ENCODE measurements around the gene TBCD.

Gene TBCD

GRCh38 chr17:82935966-82936767 is 184.3 kb downstream of the TBCD start:
- H3K27ac ChIP-seq = no peak overlapping the region
- DNase-seq (ENCODE audit: low spot score) = peak; percentile 17
- H3K4me3 ChIP-seq = no peak overlapping the region
- TF ChIP-seq, protein P1, sequence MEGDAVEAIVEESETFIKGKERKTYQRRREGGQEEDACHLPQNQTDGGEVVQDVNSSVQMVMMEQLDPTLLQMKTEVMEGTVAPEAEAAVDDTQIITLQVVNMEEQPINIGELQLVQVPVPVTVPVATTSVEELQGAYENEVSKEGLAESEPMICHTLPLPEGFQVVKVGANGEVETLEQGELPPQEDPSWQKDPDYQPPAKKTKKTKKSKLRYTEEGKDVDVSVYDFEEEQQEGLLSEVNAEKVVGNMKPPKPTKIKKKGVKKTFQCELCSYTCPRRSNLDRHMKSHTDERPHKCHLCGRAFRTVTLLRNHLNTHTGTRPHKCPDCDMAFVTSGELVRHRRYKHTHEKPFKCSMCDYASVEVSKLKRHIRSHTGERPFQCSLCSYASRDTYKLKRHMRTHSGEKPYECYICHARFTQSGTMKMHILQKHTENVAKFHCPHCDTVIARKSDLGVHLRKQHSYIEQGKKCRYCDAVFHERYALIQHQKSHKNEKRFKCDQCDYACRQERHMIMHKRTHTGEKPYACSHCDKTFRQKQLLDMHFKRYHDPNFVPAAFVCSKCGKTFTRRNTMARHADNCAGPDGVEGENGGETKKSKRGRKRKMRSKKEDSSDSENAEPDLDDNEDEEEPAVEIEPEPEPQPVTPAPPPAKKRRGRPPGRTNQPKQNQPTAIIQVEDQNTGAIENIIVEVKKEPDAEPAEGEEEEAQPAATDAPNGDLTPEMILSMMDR (IDR thresholded peaks at IDR 0.05) = no peak

DNA sequence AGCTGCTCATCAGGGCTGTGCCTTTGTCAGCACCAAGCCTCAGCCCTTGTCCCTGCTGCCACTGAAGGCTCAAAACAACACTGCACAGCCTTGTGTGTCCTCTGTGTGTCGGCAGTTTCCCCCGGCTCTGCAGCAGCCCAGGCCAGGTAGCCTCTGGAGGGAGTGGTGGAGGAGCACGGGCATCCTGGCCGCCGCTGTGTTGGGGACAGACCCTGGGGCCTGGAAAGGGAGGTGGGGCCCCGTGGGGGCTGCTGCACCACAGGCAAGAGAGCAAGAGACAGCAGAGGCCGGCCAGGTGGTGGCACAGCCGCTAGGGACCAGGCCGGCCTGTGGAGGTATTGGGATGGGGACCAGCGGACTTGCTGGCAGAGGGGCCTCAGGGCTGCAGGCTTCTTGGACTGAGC is 184.9 kb downstream of the TBCD start:
- Histone ChIP-seq H3K4me3 (no peak overlapping the region), H3K27ac (no peak overlapping the region)
- TF ChIP-seq, protein P1 (IDR thresholded peaks at IDR 0.05) = no peak
- peak; percentile 57 for DNase-seq (ENCODE audit: low spot score)

DNA sequence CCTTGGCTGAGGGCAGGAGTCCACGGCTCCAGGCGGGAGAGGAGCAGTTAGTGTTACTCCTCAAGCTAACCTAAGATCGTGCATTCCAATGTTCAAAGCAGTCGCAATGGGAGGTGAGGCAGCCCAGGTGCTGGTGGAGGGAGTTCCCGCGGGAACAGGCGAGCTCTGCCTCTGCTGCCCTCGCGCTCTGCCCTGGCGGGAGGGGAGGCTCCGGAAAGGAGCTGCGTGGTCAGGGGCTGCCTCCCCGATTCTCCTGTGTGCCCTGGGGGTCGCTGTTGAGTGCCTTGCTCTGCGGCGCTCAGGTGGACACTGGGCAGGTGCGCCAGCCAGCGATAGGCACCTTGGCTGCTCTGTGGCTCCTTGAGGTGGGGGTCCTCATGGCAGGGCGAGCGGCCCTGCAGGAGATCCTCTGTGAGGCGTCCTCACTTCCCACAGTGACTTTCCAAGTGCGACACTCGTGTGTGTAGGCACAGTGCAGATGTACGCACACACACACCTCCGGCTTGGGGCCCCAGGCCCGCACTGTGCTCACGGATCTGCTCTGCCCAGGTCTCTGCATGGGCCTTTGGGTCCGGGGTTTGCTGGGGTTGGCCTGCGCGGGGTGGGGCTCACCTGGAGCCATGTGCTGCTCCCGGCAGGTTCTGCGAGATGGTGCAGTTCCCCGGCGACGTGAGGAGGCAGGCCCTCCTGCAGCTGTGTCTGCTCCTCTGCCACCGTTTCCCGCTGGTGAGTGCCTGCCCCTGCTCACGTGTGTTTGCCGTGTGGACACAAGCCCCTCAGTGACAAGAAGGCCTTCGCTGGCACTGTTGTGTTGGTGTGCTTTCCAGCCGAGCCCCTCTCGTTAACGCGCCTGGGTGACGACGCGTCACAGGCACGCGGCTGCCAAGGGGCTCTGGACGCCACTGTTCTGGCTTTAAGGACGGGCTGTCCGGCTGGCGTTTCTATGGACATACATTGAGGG is 185.8 kb downstream of the TBCD start:
- TF ChIP-seq, protein P1 (IDR thresholded peaks at IDR 0.05) = no peak
- Histone ChIP-seq H3K4me3 (no peak overlapping the region), H3K27ac (no peak overlapping the region)
- DNase-seq (ENCODE audit: low spot score) = peak; percentile 52

- DNase-seq (ENCODE audit: low spot score) = peak; percentile 35
- H3K4me3 ChIP-seq = no peak overlapping the region
- no peak overlapping the region for H3K27ac ChIP-seq
- TF ChIP-seq, protein P1 (IDR thresholded peaks at IDR 0.05) = no peak
These were observed 186.6 kb downstream of the TBCD start for GRCh38 chr17:82938486-82938872.

GRCh38 chr17:82938873-82939620 is 187.2 kb downstream of the TBCD start:
- peak; percentile 26 for DNase-seq (ENCODE audit: low spot score)
- H3K27ac ChIP-seq = no peak overlapping the region
- TF ChIP-seq, protein P1 (IDR thresholded peaks at IDR 0.05) = no peak

DNA sequence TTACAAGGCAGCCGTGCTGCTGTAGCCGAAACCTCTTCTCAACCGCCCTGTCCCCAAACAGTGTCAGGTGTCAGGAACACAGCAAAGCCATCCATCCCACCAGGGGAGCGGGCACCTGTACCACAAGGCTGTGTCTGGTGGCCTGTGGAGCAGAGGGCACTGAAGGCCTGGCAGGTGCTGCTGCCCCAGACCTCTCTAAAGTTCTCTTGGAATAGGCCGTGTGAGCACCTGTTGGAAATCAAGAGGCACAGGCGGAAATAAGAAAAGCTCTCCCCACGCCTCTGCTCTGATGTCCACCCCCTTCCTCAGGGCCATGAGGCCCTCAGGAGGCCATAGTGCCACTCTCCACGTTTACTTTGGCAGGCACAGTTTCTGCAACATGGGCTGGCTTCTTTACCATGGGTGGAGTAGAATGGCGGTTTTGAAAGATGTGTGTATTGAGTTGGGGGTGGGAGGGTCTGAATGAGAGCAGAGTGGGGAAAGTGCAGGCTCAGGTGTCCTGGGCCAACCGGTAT is 187.8 kb downstream of the TBCD start:
- TF ChIP-seq, protein P1 (IDR thresholded peaks at IDR 0.05) = no peak

More at GRCh38 chr17:82938873-82939620, 187.2 kb downstream of the TBCD start:
- H3K4me3 ChIP-seq = no peak overlapping the region

More for the DNA sequence above, 187.8 kb downstream of the TBCD start:
- peak; percentile 35 for DNase-seq (ENCODE audit: low spot score)
- Histone ChIP-seq H3K4me3 (no peak overlapping the region), H3K27ac (no peak overlapping the region)
